ENCODE measurements around the gene CDC42EP5.

- no peak for TF ChIP-seq JUNB (IDR thresholded peaks at IDR 0.05)
- no peak for TF ChIP-seq SMC3 (IDR thresholded peaks at IDR 0.05; ENCODE audit: borderline replicate concordance, low read length)
- no peak for TF ChIP-seq USF2 (IDR thresholded peaks at IDR 0.05; ENCODE audit: borderline replicate concordance, low read depth, low read length)
- no peak for TF ChIP-seq EP300 (IDR thresholded peaks at IDR 0.05; ENCODE audit: borderline replicate concordance in 1 of 2, control insufficient read depth in 1 of 2, low read depth in 2 of 2, low read length in 2 of 2)
- TF ChIP-seq CTCF (IDR thresholded peaks at IDR 0.05 in 2 of 3, conservative IDR thresholded peaks at IDR 0.05 in 1 of 3; ENCODE audit: control insufficient read depth in 2 of 3, extremely low read depth in 1 of 3, insufficient read depth in 1 of 3, low read depth in 3 of 3, low read length in 3 of 3) = no peak
- TF ChIP-seq E2F4 (IDR thresholded peaks at IDR 0.05; ENCODE audit: low read depth, low read length) = no peak
- TF ChIP-seq RAD21 (IDR thresholded peaks at IDR 0.05; ENCODE audit: insufficient read depth, low read depth, low read length) = no peak
- no peak for TF ChIP-seq ZNF384 (IDR thresholded peaks at IDR 0.05; ENCODE audit: borderline replicate concordance, low read depth, low read length)
- TF ChIP-seq TCF7 (IDR thresholded peaks at IDR 0.05; ENCODE audit: borderline replicate concordance) = no peak
- TF ChIP-seq POLR2AphosphoS2 (IDR thresholded peaks at IDR 0.05; ENCODE audit: low read depth, low read length) = no peak
- TF ChIP-seq EZH2 (IDR thresholded peaks at IDR 0.05; ENCODE audit: borderline replicate concordance, control insufficient read depth, low read depth, low read length) = no peak
- TF ChIP-seq CHD1 (IDR thresholded peaks at IDR 0.05; ENCODE audit: low read depth, low read length) = no peak
Observed at GRCh38 chr19:54465426-54466109, 7.5 kb downstream of the CDC42EP5 start.

Measured in GM12878 (cell line).